Measurements from ENCODE around the gene TPM4. TPM values are rescaled to one million over a fixed set of nuclear protein-coding genes. Genes with fewer than 3 reads are reported as not detected.

TPM4 gene
- total and polyA plus RNA-seq, 2 of the 13 experiments (the other 11 are each of a cell fraction or from before 2014, with no cell fraction given): 180 to 188 TPM

DNA sequence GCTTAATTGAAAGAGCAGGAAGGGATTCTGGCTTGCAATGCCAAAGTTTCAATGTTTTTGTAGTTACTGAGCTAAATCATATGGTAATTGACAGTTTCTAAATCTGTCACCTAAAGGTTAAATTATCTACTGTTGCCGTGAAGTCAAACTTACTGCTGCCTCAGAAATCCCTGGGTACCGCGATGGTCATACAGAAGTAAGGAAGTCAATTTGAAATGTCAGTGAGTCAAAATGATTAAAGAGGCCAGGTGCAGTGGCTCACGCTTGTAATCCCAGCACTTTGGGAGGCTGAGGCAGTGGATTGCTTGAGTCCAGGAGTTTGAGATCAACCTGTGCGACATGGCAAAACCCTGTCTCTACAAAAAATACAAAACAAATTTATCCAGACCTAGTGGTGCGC, 48.8 kb upstream of the TPM4 start:
- no peak for TF ChIP-seq ZNF776 (CRISPR knock-in tag; IDR thresholded peaks at IDR 0.05)
- TF ChIP-seq RERE (CRISPR knock-in tag; IDR thresholded peaks at IDR 0.05; ENCODE audit: low read depth): no peak
- no peak for TF ChIP-seq MED1 (CRISPR knock-in tag; IDR thresholded peaks at IDR 0.05)
- TF ChIP-seq ZEB1 (IDR thresholded peaks at IDR 0.05; ENCODE audit: insufficient replicate concordance, low read depth): no peak
- TF ChIP-seq SAFB2 (CRISPR knock-in tag; IDR thresholded peaks at IDR 0.05; ENCODE audit: borderline replicate concordance, low read depth): no peak
- no peak for TF ChIP-seq ARID3A (IDR thresholded peaks at IDR 0.05; ENCODE audit: low read depth, low read length)
- no peak for TF ChIP-seq KDM3A (CRISPR knock-in tag; IDR thresholded peaks at IDR 0.05; ENCODE audit: low read depth)
- TF ChIP-seq POGZ (CRISPR knock-in tag; IDR thresholded peaks at IDR 0.05): no peak
- TF ChIP-seq ZNF180 (CRISPR knock-in tag; IDR thresholded peaks at IDR 0.05; ENCODE audit: borderline replicate concordance, low read depth): no peak
- TF ChIP-seq HHEX (CRISPR knock-in tag; IDR thresholded peaks at IDR 0.05): no peak
- no peak for TF ChIP-seq DNMT1 (CRISPR knock-in tag; IDR thresholded peaks at IDR 0.05)
- no peak for TF ChIP-seq MEIS1 (CRISPR knock-in tag; IDR thresholded peaks at IDR 0.05; ENCODE audit: borderline replicate concordance)
- TF ChIP-seq JUND (CRISPR knock-in tag; IDR thresholded peaks at IDR 0.05): no peak
- TF ChIP-seq RBAK (CRISPR knock-in tag; IDR thresholded peaks at IDR 0.05): no peak
- no peak for TF ChIP-seq CSRNP2 (CRISPR knock-in tag; conservative IDR thresholded peaks at IDR 0.05; ENCODE audit: low read depth)
- no peak for TF ChIP-seq FOXJ3 (CRISPR knock-in tag; IDR thresholded peaks at IDR 0.05; ENCODE audit: borderline replicate concordance)
- no peak for TF ChIP-seq PHF20 (CRISPR knock-in tag; IDR thresholded peaks at IDR 0.05)
- no peak overlapping the region for H3K4me3 ChIP-seq (replicated peaks in 1 of 3; ENCODE audit: insufficient read depth in 1 of 3, low read depth in 2 of 3, low read length in 3 of 3)
- POLR2A ChIA-PET: no interaction called here
- no peaks in the 10 kb centered on the region for H3K4me1 ChIP-seq (ENCODE audit: insufficient read depth, low read length)
- H4K20me1 ChIP-seq (ENCODE audit: insufficient read depth, low read length): no peaks in the 10 kb centered on the region
- 27% methylated on average over 6 of the region's 6 CpGs for WGBS (ENCODE audit: low lambda C conversion rate)
- no peak for DNase-seq (ENCODE audit: low spot score)
- no peaks in the 10 kb centered on the region for H3K36me3 ChIP-seq (replicated peaks in 1 of 2; ENCODE audit: control insufficient read depth in 1 of 2, insufficient read depth in 2 of 2, low read length in 2 of 2)
- H2AFZ ChIP-seq (ENCODE audit: low read length): no peak overlapping the region
- no peak overlapping the region for H3K9ac ChIP-seq (ENCODE audit: insufficient read depth, low read depth, low read length)
- H3K9me3 ChIP-seq (ENCODE audit: low read length): no peaks in the 10 kb centered on the region
- ATAC-seq: no peak
- CTCF ChIA-PET (ENCODE audit: low intra/inter-chr PET ratio, low total read pairs): no interaction called here
- peaks cover 3 to 10% of the 10 kb centered on the region in 2 experiments; a peak in 3 of 5 replicates for H3K27me3 ChIP-seq (ENCODE audit: control insufficient read depth in 1 of 2, insufficient read depth in 2 of 2, low read length in 2 of 2)
- intact Hi-C loops (cut with micrococcal nuclease; ENCODE audit: unreplicated experiment) (no loop called here), in situ Hi-C loops (cut with HindIII; ENCODE audit: extremely low pct_ligation_motif_present, low pct_unique_long_range_greater_than_20kb) (loop anchor here (25.0 kb wide), 1 partner anchor 360 kb away; no protein-coding TSS in a partner anchor)
- no peak overlapping the region for H3K4me2 ChIP-seq (ENCODE audit: low read depth, low read length)
- no peak for FAIRE-seq
- no peak overlapping the region for H3K27ac ChIP-seq (ENCODE audit: extremely low read length, insufficient read depth, low read length)
- H3K79me2 ChIP-seq (ENCODE audit: insufficient read depth, low read length): no peaks in the 10 kb centered on the region
- no TSS peak for BruUV-seq (replicated peaks)

Measured in HepG2 (cell line).